Measurements from ENCODE around the gene AKR1E2.

AKR1E2 gene

DNA sequence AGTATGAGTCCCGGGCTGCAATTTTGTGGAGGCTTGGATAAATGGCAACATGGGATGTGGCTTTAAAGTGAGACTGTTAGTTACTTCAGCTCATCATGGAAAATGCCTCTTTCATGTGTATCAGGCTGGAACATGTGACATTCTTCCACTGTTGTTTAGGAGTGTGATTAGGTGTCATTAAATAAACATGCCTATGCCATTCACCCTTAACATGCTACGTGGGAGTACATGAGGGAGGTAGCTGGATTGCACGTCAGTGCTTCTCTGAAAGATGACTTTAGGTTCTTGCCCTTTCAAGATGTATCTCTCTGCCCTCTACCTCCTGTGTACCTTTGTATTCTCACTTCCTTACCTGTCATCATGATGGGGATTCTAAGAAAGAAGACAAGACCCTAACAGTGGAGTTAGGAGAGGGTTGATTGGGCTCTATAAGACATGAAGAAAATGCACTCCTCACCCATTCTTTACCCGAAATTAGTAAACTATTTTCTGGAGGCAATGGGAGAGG is 8.9 kb downstream of the AKR1E2 start:
- Histone ChIP-seq H3K27me3 (ENCODE audit: control insufficient read depth, insufficient read depth, low read length) (no peaks in the 10 kb centered on the region), H3K36me3 (ENCODE audit: control insufficient read depth, insufficient read depth, low read length) (no peaks in the 10 kb centered on the region), H3K9me3 (ENCODE audit: control insufficient read depth, insufficient read depth, low read length) (no peaks in the 10 kb centered on the region), H3K4me3 (ENCODE audit: low read depth, low read length) (no peak overlapping the region), H3K9ac (ENCODE audit: low read depth, low read length) (no peak overlapping the region), H3K4me1 (ENCODE audit: control insufficient read depth, insufficient read depth, low read length) (no peaks in the 10 kb centered on the region)

DNA sequence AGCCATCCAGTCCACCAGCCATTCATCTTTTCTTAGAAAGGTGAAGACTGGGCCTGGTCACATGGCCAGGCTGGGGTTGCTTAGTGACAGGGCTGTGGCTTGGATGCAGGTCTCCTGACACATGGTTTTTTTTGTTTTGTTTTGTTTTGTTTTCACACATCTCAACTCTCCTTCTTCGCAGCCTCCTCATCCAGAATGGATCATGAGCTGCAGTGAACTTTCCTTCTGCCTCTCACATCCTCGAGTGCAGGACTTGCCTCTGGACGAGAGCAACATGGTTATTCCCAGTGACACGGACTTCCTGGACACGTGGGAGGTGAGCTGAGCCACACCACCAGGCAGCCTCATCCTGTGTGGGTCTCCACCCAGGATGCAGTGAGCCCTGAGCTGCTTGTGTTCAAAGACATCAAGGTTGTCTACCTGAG is 9.5 kb downstream of the AKR1E2 start:
- H3K9me3 ChIP-seq (ENCODE audit: control insufficient read depth, insufficient read depth, low read length): no peaks in the 10 kb centered on the region
- H3K4me1 ChIP-seq (ENCODE audit: control insufficient read depth, insufficient read depth, low read length): no peaks in the 10 kb centered on the region
- H3K36me3 ChIP-seq (ENCODE audit: control insufficient read depth, insufficient read depth, low read length): no peaks in the 10 kb centered on the region
- no peak overlapping the region for H3K4me3 ChIP-seq (ENCODE audit: low read depth, low read length)
- no peaks in the 10 kb centered on the region for H3K27me3 ChIP-seq (ENCODE audit: control insufficient read depth, insufficient read depth, low read length)
- H3K9ac ChIP-seq (ENCODE audit: low read depth, low read length): no peak overlapping the region

DNA sequence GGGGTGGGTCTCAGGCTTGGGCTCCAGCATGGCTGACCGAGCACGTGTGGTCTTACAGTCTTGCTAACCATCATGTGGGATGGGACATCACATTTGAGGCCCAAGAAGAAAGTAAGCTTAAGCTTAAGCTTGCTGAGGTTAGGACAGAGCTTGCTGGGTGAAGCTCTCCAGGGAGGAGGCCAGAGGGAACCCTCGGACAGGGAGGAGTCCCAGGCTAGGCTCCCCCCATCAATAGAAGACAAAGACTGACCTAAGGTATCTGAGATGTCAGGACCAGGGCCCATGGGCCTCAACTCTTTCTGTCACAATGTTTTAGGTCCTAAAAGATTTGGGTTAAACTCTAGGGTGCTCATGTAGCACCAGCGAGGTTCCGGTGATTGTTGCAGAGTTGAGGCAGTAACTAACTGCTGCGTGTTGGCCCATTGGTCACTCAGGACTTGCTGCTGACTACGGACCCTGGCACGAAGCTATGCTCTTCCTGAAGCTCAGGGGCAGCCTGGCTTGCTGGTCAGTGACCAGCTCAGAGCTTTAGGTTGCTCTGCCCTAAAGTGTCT is 10.5 kb downstream of the AKR1E2 start:
- H3K36me3 ChIP-seq (ENCODE audit: control insufficient read depth, insufficient read depth, low read length): no peaks in the 10 kb centered on the region

DNA sequence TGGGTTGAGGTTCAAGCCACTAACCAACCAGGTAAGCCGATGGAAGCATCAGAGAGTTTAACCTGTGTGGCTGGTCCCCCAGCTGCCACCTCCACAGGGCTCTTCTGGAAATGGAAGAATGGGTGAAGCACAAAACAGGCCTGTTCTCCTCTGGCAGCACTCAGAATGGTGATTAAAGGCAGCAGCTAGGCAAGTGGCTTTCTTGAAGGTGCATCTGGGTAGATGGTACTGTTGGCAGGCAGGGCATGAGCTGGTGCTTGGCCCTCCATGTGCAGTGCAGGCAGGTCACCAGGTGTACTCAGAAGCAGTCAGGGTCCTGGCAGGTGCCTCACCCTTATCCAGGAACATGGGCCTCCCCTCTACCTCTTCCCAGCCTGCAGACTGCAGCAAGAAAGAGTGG is 11.5 kb downstream of the AKR1E2 start:
- Histone ChIP-seq H3K4me1 (ENCODE audit: control insufficient read depth, insufficient read depth, low read length) (no peaks in the 10 kb centered on the region), H3K27me3 (ENCODE audit: control insufficient read depth, insufficient read depth, low read length) (no peaks in the 10 kb centered on the region), H3K9ac (ENCODE audit: low read depth, low read length) (no peak overlapping the region), H3K36me3 (ENCODE audit: control insufficient read depth, insufficient read depth, low read length) (peaks cover 3% of the 10 kb centered on the region), H3K4me3 (ENCODE audit: low read depth, low read length) (no peak overlapping the region), H3K9me3 (ENCODE audit: control insufficient read depth, insufficient read depth, low read length) (no peaks in the 10 kb centered on the region)

More for the DNA sequence above, 10.5 kb downstream of the AKR1E2 start:
- Histone ChIP-seq H3K4me3 (ENCODE audit: low read depth, low read length) (no peak overlapping the region), H3K4me1 (ENCODE audit: control insufficient read depth, insufficient read depth, low read length) (no peaks in the 10 kb centered on the region), H3K9me3 (ENCODE audit: control insufficient read depth, insufficient read depth, low read length) (no peaks in the 10 kb centered on the region), H3K27me3 (ENCODE audit: control insufficient read depth, insufficient read depth, low read length) (no peaks in the 10 kb centered on the region), H3K9ac (ENCODE audit: low read depth, low read length) (no peak overlapping the region)

DNA sequence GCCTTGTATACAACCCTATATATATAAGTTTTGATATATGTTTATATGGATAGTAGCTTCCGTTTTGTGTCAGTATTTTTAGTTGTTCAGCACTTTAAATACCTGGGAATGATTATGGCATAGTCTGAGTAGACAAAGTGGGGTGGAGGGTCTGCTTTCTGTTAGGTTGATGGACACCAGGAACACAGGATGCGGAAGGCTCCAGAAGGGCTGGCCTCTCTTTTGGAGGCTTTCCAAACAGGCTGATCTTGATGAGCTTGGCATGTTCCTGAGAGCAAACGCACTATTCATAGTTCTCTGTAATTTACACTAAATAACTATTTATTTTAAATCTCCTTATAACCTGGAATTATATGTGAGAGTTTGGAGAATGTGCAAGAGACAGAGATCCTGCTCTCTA is 12.7 kb downstream of the AKR1E2 start:
- Histone ChIP-seq H3K4me3 (ENCODE audit: low read depth, low read length) (no peak overlapping the region), H3K9me3 (ENCODE audit: control insufficient read depth, insufficient read depth, low read length) (no peaks in the 10 kb centered on the region), H3K36me3 (ENCODE audit: control insufficient read depth, insufficient read depth, low read length) (peaks cover 5% of the 10 kb centered on the region), H3K9ac (ENCODE audit: low read depth, low read length) (no peak overlapping the region), H3K27me3 (ENCODE audit: control insufficient read depth, insufficient read depth, low read length) (no peaks in the 10 kb centered on the region), H3K4me1 (ENCODE audit: control insufficient read depth, insufficient read depth, low read length) (no peaks in the 10 kb centered on the region)

DNA sequence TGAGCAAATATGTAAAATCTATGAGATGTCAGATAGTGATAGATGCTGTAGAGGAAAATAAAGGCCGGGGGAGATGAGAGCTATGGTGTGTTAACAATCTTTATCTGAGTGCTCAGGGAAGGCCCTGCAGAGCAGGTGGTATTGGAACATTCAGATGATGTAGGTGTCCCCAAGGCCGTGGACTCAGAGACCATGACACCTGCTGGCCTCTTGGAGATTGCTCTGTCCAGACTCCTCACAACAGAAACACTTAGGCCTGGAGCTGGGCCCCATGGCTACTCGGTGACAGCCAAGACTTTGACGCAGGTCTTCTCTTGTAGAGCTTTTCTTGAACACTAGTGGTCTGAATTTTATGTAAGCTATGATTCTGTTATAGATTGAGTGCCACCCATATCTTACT is 13.3 kb downstream of the AKR1E2 start:
- Histone ChIP-seq H3K9me3 (ENCODE audit: control insufficient read depth, insufficient read depth, low read length) (no peaks in the 10 kb centered on the region), H3K9ac (ENCODE audit: low read depth, low read length) (no peak overlapping the region), H3K36me3 (ENCODE audit: control insufficient read depth, insufficient read depth, low read length) (peaks cover 5% of the 10 kb centered on the region), H3K4me3 (ENCODE audit: low read depth, low read length) (no peak overlapping the region), H3K27me3 (ENCODE audit: control insufficient read depth, insufficient read depth, low read length) (no peaks in the 10 kb centered on the region), H3K4me1 (ENCODE audit: control insufficient read depth, insufficient read depth, low read length) (no peaks in the 10 kb centered on the region)

DNA sequence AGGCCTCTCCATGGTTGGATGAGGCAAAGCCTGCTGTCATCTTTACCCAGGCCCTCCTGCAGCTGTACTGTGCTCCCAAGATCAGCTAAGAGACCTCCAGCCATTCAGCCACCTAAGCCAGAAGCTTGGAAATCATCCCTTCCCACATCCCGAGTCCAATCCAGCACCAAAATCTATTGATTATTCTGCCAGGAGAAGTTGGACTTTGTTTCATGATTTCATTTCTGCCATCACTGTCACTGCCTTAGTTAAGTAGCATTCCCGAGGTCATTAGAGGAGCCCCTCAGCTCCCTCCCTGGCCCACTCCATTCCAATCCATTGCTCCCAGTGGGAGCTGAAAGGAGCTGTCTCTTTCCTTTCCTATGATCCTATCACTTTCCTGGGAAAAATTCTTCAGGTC is 14.1 kb downstream of the AKR1E2 start:
- no peaks in the 10 kb centered on the region for H3K9me3 ChIP-seq (ENCODE audit: control insufficient read depth, insufficient read depth, low read length)
- peaks cover 5% of the 10 kb centered on the region for H3K36me3 ChIP-seq (ENCODE audit: control insufficient read depth, insufficient read depth, low read length)
- H3K9ac ChIP-seq (ENCODE audit: low read depth, low read length): no peak overlapping the region
- H3K4me3 ChIP-seq (ENCODE audit: low read depth, low read length): no peak overlapping the region
- H3K4me1 ChIP-seq (ENCODE audit: control insufficient read depth, insufficient read depth, low read length): no peaks in the 10 kb centered on the region
- H3K27me3 ChIP-seq (ENCODE audit: control insufficient read depth, insufficient read depth, low read length): no peaks in the 10 kb centered on the region

DNA sequence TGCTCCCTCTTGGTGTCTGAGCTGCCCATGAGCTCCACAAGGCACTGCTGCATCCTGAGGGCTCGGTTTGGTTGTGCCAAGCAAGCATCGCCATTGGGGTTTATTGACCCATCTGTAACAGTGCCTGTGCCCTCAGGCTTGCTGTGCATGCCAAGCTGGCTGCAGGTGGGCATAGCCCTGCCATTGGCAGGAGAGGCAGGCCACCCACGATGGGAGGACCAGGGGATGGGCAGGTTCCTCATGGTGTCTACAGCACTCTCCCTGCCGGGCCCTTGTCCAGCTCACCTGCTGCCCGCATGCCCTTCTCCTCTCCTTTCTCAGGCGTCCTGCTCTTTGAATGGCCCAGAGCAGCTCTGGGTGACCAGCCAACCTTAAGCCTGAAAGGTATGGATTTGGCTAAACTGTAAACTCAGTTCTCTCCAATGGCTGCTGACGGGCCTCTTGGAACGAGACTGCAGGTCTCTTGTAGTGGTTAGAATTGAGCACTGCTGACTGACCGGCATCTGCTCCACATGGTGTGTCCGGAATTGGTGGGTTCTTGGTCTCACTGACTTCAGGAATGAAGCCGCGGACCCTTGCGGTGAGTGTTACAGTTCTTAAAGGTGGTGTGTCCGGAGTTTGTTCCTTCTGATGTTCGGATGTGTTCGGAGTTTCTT is 17.6 kb downstream of the AKR1E2 start:
- Histone ChIP-seq H3K36me3 (ENCODE audit: control insufficient read depth, insufficient read depth, low read length) (peaks cover 5% of the 10 kb centered on the region), H3K27me3 (ENCODE audit: control insufficient read depth, insufficient read depth, low read length) (no peaks in the 10 kb centered on the region), H3K9me3 (ENCODE audit: control insufficient read depth, insufficient read depth, low read length) (no peaks in the 10 kb centered on the region), H3K4me1 (ENCODE audit: control insufficient read depth, insufficient read depth, low read length) (no peaks in the 10 kb centered on the region), H3K4me3 (ENCODE audit: low read depth, low read length) (no peak overlapping the region), H3K9ac (ENCODE audit: low read depth, low read length) (no peak overlapping the region)

DNA sequence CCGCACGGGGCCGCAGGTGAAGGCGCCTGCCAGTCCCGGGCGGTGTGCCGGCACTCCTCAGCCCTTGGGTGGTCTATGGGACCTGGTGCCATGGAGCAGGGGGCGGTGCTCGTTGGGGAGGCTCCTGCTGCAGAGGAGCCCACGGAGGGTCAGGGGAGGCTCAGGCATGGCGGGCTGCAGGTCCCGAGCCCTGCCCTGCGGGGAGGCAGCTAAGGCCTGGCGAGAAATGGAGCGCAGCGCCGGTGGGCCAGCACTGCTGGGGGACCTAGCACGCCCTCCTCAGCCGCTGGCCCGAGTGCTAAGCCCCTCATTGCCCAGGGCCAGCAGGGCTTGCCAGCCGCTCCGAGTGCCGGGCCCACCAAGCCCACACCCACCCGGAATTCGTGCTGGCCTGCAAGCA is 18.9 kb downstream of the AKR1E2 start:
- Histone ChIP-seq H3K36me3 (ENCODE audit: control insufficient read depth, insufficient read depth, low read length) (peaks cover 5% of the 10 kb centered on the region), H3K9me3 (ENCODE audit: control insufficient read depth, insufficient read depth, low read length) (no peaks in the 10 kb centered on the region), H3K9ac (ENCODE audit: low read depth, low read length) (no peak overlapping the region), H3K27me3 (ENCODE audit: control insufficient read depth, insufficient read depth, low read length) (no peaks in the 10 kb centered on the region), H3K4me3 (ENCODE audit: low read depth, low read length) (no peak overlapping the region), H3K4me1 (ENCODE audit: control insufficient read depth, insufficient read depth, low read length) (no peaks in the 10 kb centered on the region)

DNA sequence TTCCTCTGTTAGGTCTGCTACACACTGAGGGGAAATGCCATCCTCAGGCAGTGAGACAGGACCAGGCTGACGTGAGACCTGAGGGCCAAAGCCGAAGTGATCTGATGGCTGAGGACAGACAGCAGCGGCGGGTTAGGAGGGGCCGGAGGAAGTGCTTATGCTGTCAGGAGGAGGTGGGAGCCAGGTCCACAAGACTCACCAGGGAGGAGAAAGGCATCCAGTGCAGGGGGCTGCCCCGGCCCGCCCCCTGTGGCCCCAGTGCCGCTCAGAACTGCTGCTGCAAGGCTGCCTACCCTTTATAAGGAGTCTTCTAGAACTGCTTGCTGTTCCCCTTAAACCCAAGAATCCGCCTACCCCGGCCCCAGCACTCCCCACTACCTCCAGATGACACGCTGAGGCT is 19.8 kb downstream of the AKR1E2 start:
- H3K36me3 ChIP-seq (ENCODE audit: control insufficient read depth, insufficient read depth, low read length): peaks cover 5% of the 10 kb centered on the region
- no peak overlapping the region for H3K9ac ChIP-seq (ENCODE audit: low read depth, low read length)
- H3K9me3 ChIP-seq (ENCODE audit: control insufficient read depth, insufficient read depth, low read length): no peaks in the 10 kb centered on the region
- H3K27me3 ChIP-seq (ENCODE audit: control insufficient read depth, insufficient read depth, low read length): no peaks in the 10 kb centered on the region
- no peak overlapping the region for H3K4me3 ChIP-seq (ENCODE audit: low read depth, low read length)
- no peaks in the 10 kb centered on the region for H3K4me1 ChIP-seq (ENCODE audit: control insufficient read depth, insufficient read depth, low read length)

DNA sequence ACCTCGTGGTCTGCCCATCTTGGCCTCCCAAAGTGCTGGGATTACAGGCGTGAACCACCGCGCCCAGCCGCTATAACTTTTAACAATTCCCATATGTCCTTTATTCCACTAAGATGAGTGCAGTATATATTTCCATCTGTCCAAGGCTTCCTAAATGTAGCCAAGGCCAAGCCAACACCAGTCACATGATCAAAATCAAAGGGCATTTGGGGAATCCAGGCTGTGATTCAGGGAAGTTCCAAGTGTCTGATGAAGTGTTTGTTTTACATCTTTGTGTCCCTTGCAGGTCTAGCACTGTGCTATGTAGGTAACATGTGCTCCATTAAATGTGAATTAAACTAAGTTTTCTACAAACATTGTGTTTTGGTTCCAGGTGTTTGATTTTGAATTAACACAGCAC is 20.8 kb downstream of the AKR1E2 start:
- Histone ChIP-seq H3K4me3 (ENCODE audit: low read depth, low read length) (no peak overlapping the region), H3K27me3 (ENCODE audit: control insufficient read depth, insufficient read depth, low read length) (no peaks in the 10 kb centered on the region), H3K36me3 (ENCODE audit: control insufficient read depth, insufficient read depth, low read length) (peaks cover 5% of the 10 kb centered on the region), H3K9ac (ENCODE audit: low read depth, low read length) (no peak overlapping the region), H3K4me1 (ENCODE audit: control insufficient read depth, insufficient read depth, low read length) (no peaks in the 10 kb centered on the region), H3K9me3 (ENCODE audit: control insufficient read depth, insufficient read depth, low read length) (no peaks in the 10 kb centered on the region)

DNA sequence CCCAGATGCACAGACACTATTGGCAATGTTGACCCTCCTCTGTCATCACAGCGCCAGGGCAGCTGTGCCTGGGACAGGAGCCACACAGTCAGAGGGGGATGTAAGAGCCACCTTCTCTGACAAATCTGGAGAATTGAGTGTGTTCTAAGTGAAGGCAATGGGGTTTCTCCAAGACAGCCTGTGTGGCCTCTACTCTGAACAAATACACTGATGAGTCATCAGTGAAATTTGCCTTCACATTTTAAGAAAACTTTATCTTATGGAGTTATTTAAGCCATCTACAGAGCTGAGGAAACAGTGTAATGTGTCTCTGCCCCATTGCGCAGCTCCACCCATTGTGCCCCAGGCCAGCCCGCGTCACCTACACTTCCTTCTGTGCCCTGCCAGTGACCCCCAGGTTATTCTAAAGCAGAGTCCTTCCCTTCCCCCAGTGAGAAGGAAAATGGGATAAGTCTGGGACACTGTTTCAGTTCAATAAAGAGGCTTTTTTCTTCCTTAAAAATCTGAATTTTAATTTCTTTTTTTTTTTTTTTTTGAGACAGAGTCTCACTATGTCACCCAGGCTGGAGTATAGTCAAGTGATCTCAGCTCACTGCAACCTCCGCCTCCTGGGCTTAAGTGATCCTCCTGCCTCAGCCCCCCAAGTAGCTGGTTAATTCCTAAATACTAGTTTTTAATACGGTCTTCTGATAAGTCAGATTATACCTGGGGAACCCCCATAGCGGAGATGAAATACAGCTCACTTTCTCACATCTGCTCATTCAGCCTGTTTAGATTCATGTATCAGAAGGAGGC is 21.8 kb downstream of the AKR1E2 start:
- Histone ChIP-seq H3K9ac (ENCODE audit: low read depth, low read length) (no peak overlapping the region), H3K4me3 (ENCODE audit: low read depth, low read length) (no peak overlapping the region), H3K9me3 (ENCODE audit: control insufficient read depth, insufficient read depth, low read length) (no peaks in the 10 kb centered on the region), H3K4me1 (ENCODE audit: control insufficient read depth, insufficient read depth, low read length) (no peaks in the 10 kb centered on the region), H3K36me3 (ENCODE audit: control insufficient read depth, insufficient read depth, low read length) (peaks cover under 1% of the 10 kb centered on the region), H3K27me3 (ENCODE audit: control insufficient read depth, insufficient read depth, low read length) (no peaks in the 10 kb centered on the region)

All from iPS-15b (cell line).